ENCODE results near the gene RNF114.

DNA sequence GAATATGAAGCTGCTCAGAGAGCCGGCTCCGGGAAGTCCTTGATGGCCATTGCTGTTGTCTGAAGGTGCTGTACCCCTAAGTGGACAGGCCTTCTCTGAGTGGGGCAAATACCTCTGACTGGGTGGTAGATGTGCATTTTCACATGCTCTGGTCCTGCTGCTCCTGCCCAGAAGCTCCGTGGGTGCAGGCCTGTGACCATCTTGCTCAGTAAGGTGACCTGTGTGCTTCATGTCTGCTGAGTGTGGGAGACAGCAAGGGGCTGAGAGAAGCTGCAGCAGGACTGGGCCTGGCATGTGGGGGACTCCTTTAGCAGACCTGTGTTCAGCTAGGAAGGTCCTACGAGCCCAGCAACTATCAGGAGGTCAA, 25.9 kb upstream of the RNF114 start:
- TF ChIP-seq POLR2AphosphoS5 (IDR thresholded peaks at IDR 0.05; ENCODE audit: borderline replicate concordance, low read depth, low read length) (no peak), EZH2 (IDR thresholded peaks at IDR 0.05) (no peak)

Data from SK-N-MC (cell line).